HEK293T (cell line): ENCODE measurements around the gene FGFR2.

Experiments used
- CTCF ChIA-PET: fragments of 350-600 bp; formaldehyde crosslinking; extraction: SDS; loops from one replicate; lab custom pipeline; 2021; ENCODE audit warnings: antibody characterized with exemption, inconsistent platforms; lab: Yijun Ruan, JAX
- POLR2A ChIA-PET: fragments of 350-600 bp; formaldehyde crosslinking; extraction: SDS; loops from one replicate; lab custom pipeline; 2020; ENCODE audit warnings: antibody characterized with exemption, inconsistent platforms; lab: Yijun Ruan, JAX
- DNase-seq: peaks from one replicate; pipeline ENCODE4 v3.0.0; 2012; ENCODE audit warnings: mixed read lengths; ENCODE audit errors: extremely low spot score
- ARNT ChIP-seq: fragments of 450-650 bp; IDR thresholded peaks from 2 replicates; pipeline ENCODE4 v1.6.1; 2017; ENCODE audit warnings: mild to moderate bottlenecking
- BHLHE40 ChIP-seq: fragments of 450-650 bp; IDR thresholded peaks from 2 replicates; pipeline ENCODE4 v1.6.1; 2016; ENCODE audit warnings: mild to moderate bottlenecking, moderate library complexity, borderline replicate concordance
- CTBP1 ChIP-seq: fragments of 450-650 bp; IDR thresholded peaks from 2 replicates; pipeline ENCODE4 v1.6.1; 2016; ENCODE audit warnings: borderline replicate concordance
- ELF4 ChIP-seq: fragments of 450-650 bp; IDR thresholded peaks from 2 replicates; pipeline ENCODE4 v1.6.1; 2017; ENCODE audit warnings: antibody characterized with exemption
- FOXA1 ChIP-seq: fragments of 450-650 bp; IDR thresholded peaks from 2 replicates; pipeline ENCODE4 v1.6.1; 2016; ENCODE audit warnings: mild to moderate bottlenecking
- FOXK2 ChIP-seq: fragments of 450-650 bp; IDR thresholded peaks from 2 replicates; pipeline ENCODE4 v1.6.1; 2016; ENCODE audit warnings: mild to moderate bottlenecking
- FOXM1 ChIP-seq: fragments of 450-650 bp; IDR thresholded peaks from 2 replicates; pipeline ENCODE4 v1.6.1; 2017; ENCODE audit warnings: mild to moderate bottlenecking, borderline replicate concordance
- HDGF ChIP-seq: fragments of 450-650 bp; IDR thresholded peaks from 2 replicates; pipeline ENCODE4 v1.6.1; 2017; ENCODE audit warnings: antibody characterized with exemption, borderline replicate concordance
- L3MBTL2 ChIP-seq: fragments of 450-650 bp; conservative IDR thresholded peaks from 2 replicates; pipeline ENCODE4 v1.6.1; 2016; ENCODE audit warnings: mild to moderate bottlenecking
- LEF1 ChIP-seq: fragments of 450-650 bp; IDR thresholded peaks from 2 replicates; pipeline ENCODE4 v1.6.1; 2017; ENCODE audit warnings: mild to moderate bottlenecking, borderline replicate concordance
- NFRKB ChIP-seq: fragments of 450-650 bp; IDR thresholded peaks from 2 replicates; pipeline ENCODE4 v1.6.1; 2016; ENCODE audit warnings: mild to moderate bottlenecking, moderate library complexity
- PKNOX1 ChIP-seq: fragments of 450-650 bp; IDR thresholded peaks from 2 replicates; pipeline ENCODE4 v1.6.1; 2016
- SP1 ChIP-seq: fragments of 450-650 bp; IDR thresholded peaks from 2 replicates; pipeline ENCODE4 v1.6.1; 2017
- SUZ12 ChIP-seq: fragments of 450-650 bp; IDR thresholded peaks from 2 replicates; pipeline ENCODE4 v1.6.1; 2016; ENCODE audit warnings: mild to moderate bottlenecking
- TARDBP ChIP-seq: fragments of 450-650 bp; IDR thresholded peaks from 2 replicates; pipeline ENCODE4 v1.6.1; 2016
- ZNF384 ChIP-seq: fragments of 450-650 bp; IDR thresholded peaks from 2 replicates; pipeline ENCODE4 v1.6.1; 2016

The FGFR2 gene

GRCh38 chr10:121536310-121536913 is 61.8 kb downstream of the FGFR2 start:
- CTCF ChIA-PET = no interaction called here

GRCh38 chr10:121535381-121535780 is 62.9 kb downstream of the FGFR2 start:
- TF ChIP-seq PKNOX1 (no peak), BHLHE40 (no peak), FOXM1 (no peak), CTBP1 (no peak), FOXA1 (no peak), SUZ12 (no peak), TARDBP (no peak), SP1 (no peak), FOXK2 (no peak), LEF1 (no peak), HDGF (no peak), ARNT (no peak)
- ChIA-PET CTCF (interaction anchor here (0.9 kb wide), 2 partner anchors 19 to 223 kb away, joined by 3 read pairs; no protein-coding TSS in a partner anchor), POLR2A (no interaction called here)

More at GRCh38 chr10:121536310-121536913, 61.8 kb downstream of the FGFR2 start:
- DNase-seq = no peak
- POLR2A ChIA-PET = no interaction called here
- no peak for TF ChIP-seq FOXA1
- TF ChIP-seq ELF4 = no peak
- TF ChIP-seq TARDBP = no peak
- TF ChIP-seq ARNT = no peak
- TF ChIP-seq BHLHE40 = no peak
- no peak for TF ChIP-seq FOXM1
- no peak for TF ChIP-seq FOXK2
- TF ChIP-seq PKNOX1 = no peak
- TF ChIP-seq LEF1 = no peak
- no peak for TF ChIP-seq NFRKB
- no peak for TF ChIP-seq SP1
- no peak for TF ChIP-seq SUZ12
- no peak for TF ChIP-seq ZNF384

GRCh38 chr10:121532292-121532864 is 65.9 kb downstream of the FGFR2 start:
- POLR2A ChIA-PET = no interaction called here
- CTCF ChIA-PET = interaction anchor here (0.6 kb wide), 1 partner anchor 571 kb away, joined by 4 read pairs; no protein-coding TSS in a partner anchor
- TF ChIP-seq L3MBTL2 (no peak), PKNOX1 (no peak), NFRKB (no peak), ZNF384 (no peak), CTBP1 (no peak), HDGF (no peak), FOXM1 (no peak), FOXK2 (no peak), BHLHE40 (no peak), ARNT (no peak), ELF4 (no peak)
- DNase-seq = no peak

More at GRCh38 chr10:121535381-121535780, 62.9 kb downstream of the FGFR2 start:
- no peak for DNase-seq

GRCh38 chr10:121531830-121532178 is 66.4 kb downstream of the FGFR2 start:
- TF ChIP-seq L3MBTL2 (no peak), LEF1 (no peak)
- POLR2A ChIA-PET = no interaction called here
- DNase-seq = no peak
- CTCF ChIA-PET = no interaction called here

- ChIA-PET POLR2A (no interaction called here), CTCF (no interaction called here)
- no peak for DNase-seq
- TF ChIP-seq L3MBTL2 (no peak), CTBP1 (no peak)
These were observed 67.0 kb downstream of the FGFR2 start for GRCh38 chr10:121531076-121531829.

GRCh38 chr10:121530481-121531075 is 67.7 kb downstream of the FGFR2 start:
- ChIA-PET POLR2A (no interaction called here), CTCF (no interaction called here)
- TF ChIP-seq BHLHE40 = no peak
- no peak for TF ChIP-seq FOXK2
- no peak for TF ChIP-seq HDGF
- no peak for TF ChIP-seq TARDBP
- no peak for DNase-seq
